Measurements from ENCODE around the gene ANKRD12. TPM values are rescaled to one million over a fixed set of nuclear protein-coding genes. Genes with fewer than 3 reads are reported as not detected.

The ANKRD12 gene
- total RNA-seq, 2 experiments from 2014 or later: 65.9 to 66.5 TPM

DNA sequence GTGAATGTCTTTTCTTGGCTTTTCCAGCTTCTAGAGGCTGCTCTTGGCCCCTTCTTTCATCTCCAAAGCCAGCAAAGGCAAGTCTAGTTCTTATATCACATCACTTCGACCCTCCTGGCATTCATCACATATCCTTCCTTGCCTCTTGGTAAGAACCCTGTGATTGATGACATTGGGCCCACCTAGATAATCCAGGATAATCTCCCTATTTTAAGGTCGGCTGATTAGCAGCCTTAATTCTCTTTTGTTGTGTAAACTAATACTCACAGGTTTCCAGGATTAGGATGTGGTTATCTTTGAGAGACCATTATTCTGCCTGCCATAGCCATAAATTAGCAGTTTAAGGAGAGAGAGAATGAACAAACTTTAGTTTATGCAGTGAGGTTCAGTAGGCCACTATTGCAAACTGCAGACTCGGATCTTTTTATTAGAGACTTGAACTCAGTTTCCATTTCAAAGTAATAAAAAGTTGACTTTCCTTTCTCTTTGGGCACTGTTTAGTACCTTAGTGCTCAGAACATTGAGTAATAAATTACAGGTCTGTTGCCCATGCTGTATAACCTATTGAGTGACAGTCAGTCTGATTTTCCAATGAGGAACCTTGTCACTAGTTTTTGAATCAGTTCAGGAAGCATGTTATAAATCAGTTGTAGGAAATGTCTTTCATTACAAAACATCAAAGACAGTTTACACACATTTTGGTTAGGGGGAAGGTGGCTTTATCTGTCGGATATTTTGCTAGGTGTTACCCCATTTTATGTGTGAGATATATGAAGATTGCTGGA is 29.6 kb upstream of the ANKRD12 start:
- peaks cover 95% of the 10 kb centered on the region for H3K79me2 ChIP-seq (ENCODE audit: insufficient read depth, low read depth, low read length)
- H3K27ac ChIP-seq (ENCODE audit: low read depth, low read length, poor library complexity, severe bottlenecking): no peak overlapping the region
- no peaks in the 10 kb centered on the region for H3K9me2 ChIP-seq (ENCODE audit: insufficient read depth, low read length)
- TF ChIP-seq, protein P1, sequence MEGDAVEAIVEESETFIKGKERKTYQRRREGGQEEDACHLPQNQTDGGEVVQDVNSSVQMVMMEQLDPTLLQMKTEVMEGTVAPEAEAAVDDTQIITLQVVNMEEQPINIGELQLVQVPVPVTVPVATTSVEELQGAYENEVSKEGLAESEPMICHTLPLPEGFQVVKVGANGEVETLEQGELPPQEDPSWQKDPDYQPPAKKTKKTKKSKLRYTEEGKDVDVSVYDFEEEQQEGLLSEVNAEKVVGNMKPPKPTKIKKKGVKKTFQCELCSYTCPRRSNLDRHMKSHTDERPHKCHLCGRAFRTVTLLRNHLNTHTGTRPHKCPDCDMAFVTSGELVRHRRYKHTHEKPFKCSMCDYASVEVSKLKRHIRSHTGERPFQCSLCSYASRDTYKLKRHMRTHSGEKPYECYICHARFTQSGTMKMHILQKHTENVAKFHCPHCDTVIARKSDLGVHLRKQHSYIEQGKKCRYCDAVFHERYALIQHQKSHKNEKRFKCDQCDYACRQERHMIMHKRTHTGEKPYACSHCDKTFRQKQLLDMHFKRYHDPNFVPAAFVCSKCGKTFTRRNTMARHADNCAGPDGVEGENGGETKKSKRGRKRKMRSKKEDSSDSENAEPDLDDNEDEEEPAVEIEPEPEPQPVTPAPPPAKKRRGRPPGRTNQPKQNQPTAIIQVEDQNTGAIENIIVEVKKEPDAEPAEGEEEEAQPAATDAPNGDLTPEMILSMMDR (conservative IDR thresholded peaks at IDR 0.05; ENCODE audit: low read length): no peak
- no peak for TF ChIP-seq EZH2phosphoT487 (IDR thresholded peaks at IDR 0.05; ENCODE audit: borderline replicate concordance, low read depth, low read length)
- peak overlapping the region; percentile 96 for H3K4me2 ChIP-seq (ENCODE audit: low read length)
- DNase-seq (ENCODE audit: low spot score): no peak
- H3K9me3 ChIP-seq (ENCODE audit: low read length): no peaks in the 10 kb centered on the region
- H3K4me1 ChIP-seq (ENCODE audit: insufficient read depth, low read length, poor library complexity, severe bottlenecking): peaks cover 50% of the 10 kb centered on the region
- ChIA-PET POLR2A (interaction anchor here (1.1 kb wide), 1 partner anchor 33 kb away, joined by 4 read pairs; no protein-coding TSS in a partner anchor), CTCF (ENCODE audit: unreplicated experiment) (no interaction called here)
- peaks cover 56% of the 10 kb centered on the region for H4K20me1 ChIP-seq (ENCODE audit: insufficient read depth, low read length)
- peaks cover 81% of the 10 kb centered on the region for H3K36me3 ChIP-seq (ENCODE audit: insufficient read depth, low read length)
- H2AFZ ChIP-seq (ENCODE audit: low read length): no peak overlapping the region
- no TSS peak for BruUV-seq (replicated peaks)
- peak overlapping the region; percentile 93 for H3K4me3 ChIP-seq (ENCODE audit: low read depth, low read length, poor library complexity, severe bottlenecking)
- intact Hi-C loops (cut with micrococcal nuclease; ENCODE audit: unreplicated experiment): no loop called here

DNA sequence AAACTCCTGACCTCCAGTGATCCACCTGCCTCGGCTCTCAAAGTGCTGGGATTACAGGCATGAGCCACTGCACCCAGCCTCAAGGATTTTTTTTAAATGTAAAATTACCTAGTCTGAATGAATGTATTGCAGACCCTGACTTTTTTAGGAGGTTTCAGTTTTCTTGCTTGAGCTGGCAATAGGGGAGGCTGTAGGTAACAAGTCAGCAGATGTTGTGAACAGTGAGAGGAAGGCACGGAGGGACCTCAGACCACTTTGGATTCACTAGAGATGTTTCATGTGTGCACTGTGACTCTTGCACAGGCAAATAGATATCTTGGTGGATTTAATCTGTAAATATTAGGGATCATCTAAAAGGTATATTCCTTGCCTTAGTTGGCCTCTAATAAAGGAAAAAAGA is 27.7 kb upstream of the ANKRD12 start:
- Histone ChIP-seq H3K9me2 (ENCODE audit: insufficient read depth, low read length) (no peaks in the 10 kb centered on the region), H3K4me1 (ENCODE audit: insufficient read depth, low read length, poor library complexity, severe bottlenecking) (peaks cover 61% of the 10 kb centered on the region), H4K20me1 (ENCODE audit: insufficient read depth, low read length) (peaks cover 47% of the 10 kb centered on the region), H3K4me2 (ENCODE audit: low read length) (peak overlapping the region; percentile 40; the same call in 1 of the 2 replicates), H3K79me2 (ENCODE audit: insufficient read depth, low read depth, low read length) (peaks cover 100% of the 10 kb centered on the region), H3K27ac (ENCODE audit: low read depth, low read length, poor library complexity, severe bottlenecking) (no peak overlapping the region), H3K36me3 (ENCODE audit: insufficient read depth, low read length) (peaks cover 98% of the 10 kb centered on the region), H3K4me3 (ENCODE audit: low read depth, low read length, poor library complexity, severe bottlenecking) (no peak overlapping the region), H2AFZ (ENCODE audit: low read length) (no peak overlapping the region), H3K9me3 (ENCODE audit: low read length) (no peaks in the 10 kb centered on the region)
- POLR2A ChIA-PET: interaction anchor here (0.9 to 4.5 kb wide), 7 partner anchors 13 to 43 kb away, joined by 3 to 33 read pairs (median 7); no protein-coding TSS in a partner anchor
- no TSS peak for BruUV-seq (replicated peaks)
- no peak for DNase-seq (ENCODE audit: low spot score)
- intact Hi-C loops (cut with micrococcal nuclease; ENCODE audit: unreplicated experiment): no loop called here
- CTCF ChIA-PET (ENCODE audit: unreplicated experiment): no interaction called here
- TF ChIP-seq, protein P1 (conservative IDR thresholded peaks at IDR 0.05; ENCODE audit: low read length): no peak
- no peak for TF ChIP-seq EZH2phosphoT487 (IDR thresholded peaks at IDR 0.05; ENCODE audit: borderline replicate concordance, low read depth, low read length)

- no TSS peak for BruUV-seq (replicated peaks)
- no peak overlapping the region for H2AFZ ChIP-seq (ENCODE audit: low read length)
- no peak overlapping the region for H3K4me3 ChIP-seq (ENCODE audit: low read depth, low read length, poor library complexity, severe bottlenecking)
- H3K36me3 ChIP-seq (ENCODE audit: insufficient read depth, low read length): peaks cover 95% of the 10 kb centered on the region
- H3K4me1 ChIP-seq (ENCODE audit: insufficient read depth, low read length, poor library complexity, severe bottlenecking): peaks cover 58% of the 10 kb centered on the region
- DNase-seq (ENCODE audit: low spot score): no peak
- ChIA-PET CTCF (ENCODE audit: unreplicated experiment) (no interaction called here), POLR2A (interaction anchor here (0.6 to 4.5 kb wide), 12 partner anchors 8 to 166 kb away, joined by 3 to 33 read pairs (median 6); partner anchors contain the start of gene ANKRD12)
- peaks cover 100% of the 10 kb centered on the region for H3K79me2 ChIP-seq (ENCODE audit: insufficient read depth, low read depth, low read length)
- intact Hi-C loops (cut with micrococcal nuclease; ENCODE audit: unreplicated experiment): no loop called here
- no peak for TF ChIP-seq EZH2phosphoT487 (IDR thresholded peaks at IDR 0.05; ENCODE audit: borderline replicate concordance, low read depth, low read length)
- TF ChIP-seq, protein P1 (conservative IDR thresholded peaks at IDR 0.05; ENCODE audit: low read length): no peak
- H3K4me2 ChIP-seq (ENCODE audit: low read length): peak overlapping the region; percentile 40; the same call in 1 of the 2 replicates
- H3K9me2 ChIP-seq (ENCODE audit: insufficient read depth, low read length): no peaks in the 10 kb centered on the region
- no peak overlapping the region for H3K27ac ChIP-seq (ENCODE audit: low read depth, low read length, poor library complexity, severe bottlenecking)
- H4K20me1 ChIP-seq (ENCODE audit: insufficient read depth, low read length): peaks cover 41% of the 10 kb centered on the region
- H3K9me3 ChIP-seq (ENCODE audit: low read length): no peaks in the 10 kb centered on the region
These were observed 27.1 kb upstream of the ANKRD12 start for GRCh38 chr18:9109523-9109922.
